ENCODE data around the gene FLOT2. TPM values are rescaled to one million over a fixed set of nuclear protein-coding genes. Genes with fewer than 3 reads are reported as not detected.
"Not testable (repeated sequence)": the region's sequence is repeated elsewhere in the genome, so short reads cannot be mapped to it uniquely, and the experiment has no call there.

The FLOT2 gene
- total RNA-seq, 1 donor from 2014 or later: 143 TPM

GRCh38 chr17:28906706-28907438 is 9.3 kb upstream of the FLOT2 start:
- H3K27me3 Mint-ChIP-seq (ENCODE audit: unreplicated experiment): peaks cover 6% of the 10 kb centered on the region
- H3K9me3 Mint-ChIP-seq (ENCODE audit: unreplicated experiment): peaks cover 10% of the 10 kb centered on the region
- no peak overlapping the region for H3K27ac Mint-ChIP-seq (ENCODE audit: unreplicated experiment)
- TF ChIP-seq CTCF (IDR thresholded peaks at IDR 0.05; ENCODE audit: partially characterized antibody, unreplicated experiment): no peak
- DNase-seq: no peak
- H3K4me1 Mint-ChIP-seq (ENCODE audit: low read depth, unreplicated experiment): peaks cover 8% of the 10 kb centered on the region
- H3K4me3 Mint-ChIP-seq (ENCODE audit: unreplicated experiment): no peak overlapping the region
- H3K36me3 Mint-ChIP-seq (ENCODE audit: unreplicated experiment): no peaks in the 10 kb centered on the region

GRCh38 chr17:28906276-28906675 is 8.7 kb upstream of the FLOT2 start:
- no peak overlapping the region for H3K4me3 Mint-ChIP-seq (ENCODE audit: unreplicated experiment)
- H3K27ac Mint-ChIP-seq (ENCODE audit: unreplicated experiment): no peak overlapping the region
- peaks cover 10% of the 10 kb centered on the region for H3K9me3 Mint-ChIP-seq (ENCODE audit: unreplicated experiment)
- H3K27me3 Mint-ChIP-seq (ENCODE audit: unreplicated experiment): peaks cover 7% of the 10 kb centered on the region
- peaks cover 12% of the 10 kb centered on the region for H3K4me1 Mint-ChIP-seq (ENCODE audit: low read depth, unreplicated experiment)
- DNase-seq: no peak
- TF ChIP-seq CTCF (IDR thresholded peaks at IDR 0.05; ENCODE audit: partially characterized antibody, unreplicated experiment): no peak
- no peaks in the 10 kb centered on the region for H3K36me3 Mint-ChIP-seq (ENCODE audit: unreplicated experiment)

GRCh38 chr17:28904800-28905199 is 7.3 kb upstream of the FLOT2 start:
- H3K36me3 Mint-ChIP-seq (ENCODE audit: unreplicated experiment): no peaks in the 10 kb centered on the region
- no peak for DNase-seq
- H3K27me3 Mint-ChIP-seq (ENCODE audit: unreplicated experiment): peaks cover 7% of the 10 kb centered on the region
- peaks cover 12% of the 10 kb centered on the region for H3K9me3 Mint-ChIP-seq (ENCODE audit: unreplicated experiment)
- no peak overlapping the region for H3K4me3 Mint-ChIP-seq (ENCODE audit: unreplicated experiment)
- TF ChIP-seq CTCF (IDR thresholded peaks at IDR 0.05; ENCODE audit: partially characterized antibody, unreplicated experiment): no peak
- no peak overlapping the region for H3K27ac Mint-ChIP-seq (ENCODE audit: unreplicated experiment)
- H3K4me1 Mint-ChIP-seq (ENCODE audit: low read depth, unreplicated experiment): peaks cover 12% of the 10 kb centered on the region

GRCh38 chr17:28903546-28903841 is 6.0 kb upstream of the FLOT2 start:
- not testable (repeated sequence) for H3K4me1 Mint-ChIP-seq (ENCODE audit: low read depth, unreplicated experiment); H3K36me3 Mint-ChIP-seq (ENCODE audit: unreplicated experiment); DNase-seq
- H3K4me3 Mint-ChIP-seq (ENCODE audit: unreplicated experiment): peak overlapping the region; percentile 77
- H3K9me3 Mint-ChIP-seq (ENCODE audit: unreplicated experiment): peaks cover 18% of the 10 kb centered on the region
- H3K27ac Mint-ChIP-seq (ENCODE audit: unreplicated experiment): peak overlapping the region; percentile 54
- peaks cover 13% of the 10 kb centered on the region for H3K27me3 Mint-ChIP-seq (ENCODE audit: unreplicated experiment)

- Mint-ChIP-seq H3K36me3 (ENCODE audit: unreplicated experiment) (no peaks in the 10 kb centered on the region), H3K4me3 (ENCODE audit: unreplicated experiment) (peak within 1 kb of the TSS; percentile 88), H3K4me1 (ENCODE audit: low read depth, unreplicated experiment) (peaks cover 9% of the 10 kb centered on the region), H3K27ac (ENCODE audit: unreplicated experiment) (peak within 1 kb of the TSS; percentile 67), H3K27me3 (ENCODE audit: unreplicated experiment) (peaks cover 13% of the 10 kb centered on the region), H3K9me3 (ENCODE audit: unreplicated experiment) (peaks cover 18% of the 10 kb centered on the region)
- peak; percentile 99 for TF ChIP-seq CTCF (IDR thresholded peaks at IDR 0.05; ENCODE audit: partially characterized antibody, unreplicated experiment)
- peak; percentile 97 for DNase-seq
Observed at GRCh38 chr17:28902819-28903545, 5.4 kb upstream of the FLOT2 start, which contains the start of gene DHRS13. Gene DHRS13 (minus strand): TSS chr17:28903079. CDS start chr17:28902944, 135 bp downstream.

Measured in glutamatergic neuron (in vitro differentiated cells).